ENCODE measurements around the gene GHSR. TPM values are rescaled to one million over a fixed set of nuclear protein-coding genes. Genes with fewer than 3 reads are reported as not detected.

Gene GHSR
- total RNA-seq, 2 donors from 2014 or later: not detected

DNA sequence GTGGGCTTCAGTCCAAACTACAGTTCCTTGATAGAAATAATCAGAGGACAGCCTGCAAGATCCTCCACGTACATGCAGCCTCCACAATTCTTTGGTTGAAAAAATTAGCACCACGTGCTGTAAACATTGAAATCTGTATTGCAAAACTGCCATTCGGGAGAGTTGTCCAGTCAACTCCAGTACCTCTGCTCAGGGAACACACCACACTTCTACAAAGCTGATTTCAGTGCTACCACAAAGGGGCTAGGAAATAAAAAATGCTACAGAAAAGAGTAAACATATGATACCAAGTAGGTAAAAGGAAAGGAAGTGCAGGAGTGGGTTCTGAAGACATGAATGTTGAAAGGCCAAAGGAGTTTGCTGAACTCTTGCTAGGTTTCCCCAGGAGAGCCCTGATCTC, 40.4 kb downstream of the GHSR start:
- H3K27ac Mint-ChIP-seq: no peak overlapping the region
- no peaks in the 10 kb centered on the region for H3K27me3 Mint-ChIP-seq (ENCODE audit: low read depth)
- ATAC-seq (replicated peaks in 1 of 2) (no peak), DNase-seq (no peak)
- H3K9me3 Mint-ChIP-seq: no peaks in the 10 kb centered on the region
- no peaks in the 10 kb centered on the region for H3K4me1 Mint-ChIP-seq (ENCODE audit: low read depth)
- H3K4me3 Mint-ChIP-seq: no peak overlapping the region
- no peaks in the 10 kb centered on the region for H3K36me3 Mint-ChIP-seq (ENCODE audit: insufficient read depth in 2 of 2)

DNA sequence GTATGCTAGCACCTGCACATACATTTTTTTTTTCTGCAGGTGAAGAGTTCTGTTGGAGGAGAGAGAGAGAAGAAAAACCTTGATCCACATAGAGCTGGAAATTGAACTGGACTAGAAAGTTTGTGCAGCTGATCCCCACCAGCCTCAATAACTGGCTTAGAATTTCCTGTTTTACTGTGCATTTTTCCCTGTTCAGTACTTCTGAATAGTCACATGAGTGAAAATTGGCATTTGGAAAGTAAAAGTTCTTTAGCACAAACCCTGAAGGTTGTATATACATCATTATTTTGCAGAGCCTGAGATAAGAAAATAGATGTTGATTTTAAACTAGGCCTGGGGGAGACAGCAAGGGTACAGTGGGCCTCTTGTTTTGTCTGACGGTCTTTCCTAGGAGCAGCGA, 42.3 kb downstream of the GHSR start:
- DNase-seq (no peak), ATAC-seq (replicated peaks in 1 of 2) (no peak)
- H3K36me3 Mint-ChIP-seq (ENCODE audit: insufficient read depth in 2 of 2): peaks cover 7 to 8% of the 10 kb centered on the region in 2 donors
- H3K27me3 Mint-ChIP-seq (ENCODE audit: low read depth): no peaks in the 10 kb centered on the region
- no peak overlapping the region for H3K27ac Mint-ChIP-seq
- H3K4me1 Mint-ChIP-seq (ENCODE audit: low read depth): no peaks in the 10 kb centered on the region
- no peak overlapping the region for H3K4me3 Mint-ChIP-seq
- H3K9me3 Mint-ChIP-seq: peaks cover 4 to 8% of the 10 kb centered on the region in 2 donors

DNA sequence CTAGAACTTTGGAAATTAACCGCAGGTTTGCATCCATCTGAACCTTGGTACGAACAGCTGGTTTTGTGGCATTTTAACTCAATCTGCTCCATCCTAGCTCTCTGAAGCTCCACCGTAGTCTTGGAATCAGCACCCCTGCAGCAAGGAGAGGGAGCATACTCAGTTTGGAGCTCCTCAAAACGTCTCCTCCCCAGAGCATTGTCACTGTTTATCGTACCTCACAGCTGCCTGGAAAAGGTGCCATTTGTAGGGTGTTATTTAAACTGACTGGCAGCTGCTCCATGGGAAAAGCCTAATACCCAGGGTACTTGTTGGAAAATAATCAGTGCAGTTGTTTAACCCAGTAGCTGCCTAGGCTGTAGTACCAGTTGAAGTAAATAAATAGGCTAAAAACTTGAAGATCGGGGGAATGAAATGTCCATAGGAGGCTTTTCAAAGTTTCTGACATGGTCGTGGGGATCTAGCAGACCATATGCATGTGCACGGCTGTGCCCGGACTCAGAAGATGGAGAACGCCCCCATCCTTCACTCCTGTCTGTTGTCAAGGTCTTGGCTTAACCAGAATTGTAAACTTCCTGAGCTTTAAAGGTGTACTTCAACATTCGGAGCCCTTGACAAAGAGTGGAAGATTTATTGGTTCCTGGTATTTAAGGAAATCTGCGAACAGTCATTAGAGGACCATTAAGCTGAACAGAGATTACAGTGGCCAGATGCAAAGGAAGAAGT, 43.9 kb downstream of the GHSR start:
- DNase-seq: no peak
- Mint-ChIP-seq H3K4me1 (ENCODE audit: low read depth) (no peaks in the 10 kb centered on the region), H3K27ac (no peak overlapping the region), H3K36me3 (ENCODE audit: insufficient read depth in 2 of 2) (peaks cover 7 to 8% of the 10 kb centered on the region in 2 donors), H3K27me3 (ENCODE audit: low read depth) (no peaks in the 10 kb centered on the region), H3K9me3 (peaks cover 4 to 8% of the 10 kb centered on the region in 2 donors), H3K4me3 (no peak overlapping the region)
- ATAC-seq (replicated peaks in 1 of 2): no peak

DNA sequence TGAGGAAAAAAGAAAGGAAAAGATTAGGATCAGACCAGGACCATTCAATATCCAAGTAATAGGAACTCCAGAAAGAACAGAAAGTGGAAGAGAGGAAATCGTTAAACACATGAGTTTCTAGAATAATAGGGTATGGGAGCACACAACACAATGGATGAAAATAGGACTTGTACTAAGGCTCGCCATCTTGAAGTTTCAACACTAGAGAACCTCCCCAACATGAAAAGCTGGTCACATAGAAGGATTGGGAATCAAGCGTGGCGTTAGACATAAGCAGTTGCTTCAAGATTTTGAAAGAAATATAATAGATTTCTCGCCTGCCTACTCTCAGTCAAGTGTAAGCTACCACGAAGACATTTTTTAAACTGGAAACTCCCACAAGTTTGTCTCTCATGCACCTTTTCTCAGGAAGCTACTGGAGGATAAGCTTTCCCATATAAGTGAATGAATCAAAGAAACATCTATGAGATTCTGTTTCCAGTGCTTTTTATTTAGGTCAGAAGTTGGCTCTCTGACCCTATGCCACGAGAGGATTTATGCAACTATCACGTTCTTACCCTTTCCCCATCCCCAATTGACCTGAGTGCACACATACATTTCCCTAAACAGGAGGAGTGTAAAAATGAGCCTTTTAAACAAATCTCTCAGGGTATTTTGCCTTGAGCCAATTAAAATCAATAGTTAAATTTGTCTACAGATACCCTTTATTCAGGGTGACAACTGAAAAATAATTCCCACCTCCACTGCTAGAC, 45.2 kb downstream of the GHSR start:
- Mint-ChIP-seq H3K36me3 (ENCODE audit: insufficient read depth in 2 of 2) (peaks cover 7 to 8% of the 10 kb centered on the region in 2 donors), H3K27me3 (ENCODE audit: low read depth) (no peaks in the 10 kb centered on the region), H3K4me3 (no peak overlapping the region), H3K9me3 (peaks cover 4 to 8% of the 10 kb centered on the region in 2 donors), H3K27ac (no peak overlapping the region), H3K4me1 (ENCODE audit: low read depth) (no peaks in the 10 kb centered on the region)
- ATAC-seq (replicated peaks in 1 of 2) (no peak), DNase-seq (no peak)

DNA sequence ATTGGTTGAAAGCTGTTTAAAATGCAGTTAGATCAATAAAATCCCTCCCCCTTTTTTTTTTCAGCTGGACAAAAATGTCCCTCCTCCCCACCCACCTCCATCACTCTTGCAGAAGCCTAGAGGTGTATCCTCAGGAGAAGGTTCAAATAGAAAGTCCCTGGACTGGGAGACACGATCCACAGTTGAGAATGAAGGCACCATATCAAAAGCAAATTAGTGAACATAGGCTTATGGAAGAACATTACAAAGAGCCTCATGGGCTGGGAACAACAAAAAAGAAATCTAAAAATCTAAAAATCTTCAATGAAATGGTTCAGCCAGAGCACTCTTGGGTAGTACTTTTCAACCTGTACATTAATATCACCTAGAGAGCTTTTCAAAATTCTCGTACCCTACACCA, 46.2 kb downstream of the GHSR start:
- H3K4me1 Mint-ChIP-seq (ENCODE audit: low read depth): no peaks in the 10 kb centered on the region
- ATAC-seq (replicated peaks in 1 of 2) (no peak), DNase-seq (no peak)
- peaks cover 7 to 8% of the 10 kb centered on the region in 2 donors for H3K36me3 Mint-ChIP-seq (ENCODE audit: insufficient read depth in 2 of 2)
- peaks cover 4 to 8% of the 10 kb centered on the region in 2 donors for H3K9me3 Mint-ChIP-seq
- H3K27me3 Mint-ChIP-seq (ENCODE audit: low read depth): no peaks in the 10 kb centered on the region
- no peak overlapping the region for H3K4me3 Mint-ChIP-seq
- no peak overlapping the region for H3K27ac Mint-ChIP-seq

DNA sequence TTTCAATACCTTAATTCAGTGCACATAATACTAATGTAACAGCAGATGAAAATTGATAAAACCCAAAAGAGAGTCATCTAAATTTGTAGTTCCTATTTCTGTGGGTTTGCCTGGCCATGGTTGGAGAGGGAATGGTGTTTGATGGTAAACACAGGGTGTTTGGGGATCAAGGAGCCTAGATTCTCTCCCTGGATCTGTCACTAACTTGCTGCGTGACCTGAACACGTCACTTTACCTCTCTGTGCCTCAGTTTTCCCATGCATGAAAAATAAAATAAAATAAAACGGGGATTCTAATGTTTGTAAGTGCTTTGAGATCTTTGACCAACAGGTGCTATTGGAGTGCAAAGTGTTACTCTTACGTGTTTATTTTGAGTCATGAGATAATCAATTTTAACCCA, 49.8 kb downstream of the GHSR start:
- ATAC-seq (replicated peaks in 1 of 2): no peak
- no peak overlapping the region for H3K27ac Mint-ChIP-seq
- no peaks in the 10 kb centered on the region for H3K27me3 Mint-ChIP-seq (ENCODE audit: low read depth)

DNA sequence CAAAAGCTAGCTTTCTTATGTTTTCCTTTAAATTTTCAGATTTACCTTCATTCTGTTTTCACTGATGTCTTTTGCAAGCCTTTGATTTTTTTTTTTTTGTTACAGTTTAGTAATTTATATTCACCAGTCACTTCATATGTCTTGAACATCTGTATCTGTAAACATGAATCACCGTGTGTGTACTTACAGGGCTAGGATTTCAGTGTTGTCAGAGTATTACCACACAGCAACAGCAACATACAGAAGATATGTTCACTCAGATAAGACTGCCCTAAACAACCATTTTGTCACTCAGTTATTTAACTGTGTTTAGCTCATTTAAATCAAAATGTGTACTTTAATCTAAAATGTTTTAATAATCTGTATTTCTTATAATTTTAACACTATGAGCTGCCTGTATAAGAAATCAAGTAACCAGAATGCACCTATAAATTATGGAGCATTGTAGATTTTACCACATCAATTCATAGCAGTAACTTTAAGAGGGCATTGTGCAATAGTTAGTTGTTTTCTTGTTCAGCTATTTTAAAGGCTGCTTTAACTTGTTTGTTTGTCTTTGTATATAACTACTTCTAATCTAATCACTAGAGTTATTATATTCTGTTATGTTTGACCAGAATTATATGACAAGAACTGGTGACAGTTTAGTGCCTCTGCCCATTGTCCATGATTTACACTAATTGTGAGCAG, 50.4 kb downstream of the GHSR start:
- no peak for DNase-seq
- peaks cover 8 to 10% of the 10 kb centered on the region in 2 donors for H3K36me3 Mint-ChIP-seq (ENCODE audit: insufficient read depth in 2 of 2)

More for the DNA sequence above, 49.8 kb downstream of the GHSR start:
- peaks cover 4 to 8% of the 10 kb centered on the region in 2 donors for H3K9me3 Mint-ChIP-seq
- H3K36me3 Mint-ChIP-seq (ENCODE audit: insufficient read depth in 2 of 2): peaks cover 8 to 10% of the 10 kb centered on the region in 2 donors
- no peak overlapping the region for H3K4me3 Mint-ChIP-seq
- no peak for DNase-seq
- H3K4me1 Mint-ChIP-seq (ENCODE audit: low read depth): no peaks in the 10 kb centered on the region

DNA sequence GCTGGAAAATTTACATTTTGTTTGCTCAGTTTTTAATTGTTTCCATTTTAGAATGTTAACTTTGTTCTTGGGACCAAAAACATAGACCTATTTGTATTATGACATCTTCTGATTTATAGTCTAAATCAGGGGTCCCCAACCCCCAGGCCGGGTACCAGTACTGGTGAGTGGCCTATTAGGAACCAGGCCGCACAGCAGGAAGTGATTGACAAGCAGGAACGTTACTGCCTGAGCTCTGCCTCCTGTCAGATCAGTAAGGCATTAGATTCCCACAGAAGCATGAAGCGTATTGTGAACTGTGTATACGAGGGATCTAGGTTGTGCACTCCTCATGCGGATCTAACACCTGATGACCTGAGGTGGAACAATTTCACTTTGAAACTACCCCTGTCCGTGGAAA, 51.9 kb downstream of the GHSR start:
- Mint-ChIP-seq H3K4me3 (no peak overlapping the region), H3K9me3 (peaks cover 0 to 3% of the 10 kb centered on the region in 2 donors), H3K27ac (no peak overlapping the region), H3K4me1 (ENCODE audit: low read depth) (no peaks in the 10 kb centered on the region), H3K27me3 (ENCODE audit: low read depth) (no peaks in the 10 kb centered on the region), H3K36me3 (ENCODE audit: insufficient read depth in 2 of 2) (peaks cover 4 to 6% of the 10 kb centered on the region in 2 donors)
- DNase-seq: no peak
- no peak for ATAC-seq (replicated peaks in 1 of 2)

More for the DNA sequence above, 50.4 kb downstream of the GHSR start:
- H3K9me3 Mint-ChIP-seq: peaks cover 4 to 8% of the 10 kb centered on the region in 2 donors
- H3K4me3 Mint-ChIP-seq: no peak overlapping the region
- ATAC-seq (replicated peaks in 1 of 2): no peak
- H3K27ac Mint-ChIP-seq: no peak overlapping the region
- no peaks in the 10 kb centered on the region for H3K4me1 Mint-ChIP-seq (ENCODE audit: low read depth)
- H3K27me3 Mint-ChIP-seq (ENCODE audit: low read depth): no peaks in the 10 kb centered on the region

DNA sequence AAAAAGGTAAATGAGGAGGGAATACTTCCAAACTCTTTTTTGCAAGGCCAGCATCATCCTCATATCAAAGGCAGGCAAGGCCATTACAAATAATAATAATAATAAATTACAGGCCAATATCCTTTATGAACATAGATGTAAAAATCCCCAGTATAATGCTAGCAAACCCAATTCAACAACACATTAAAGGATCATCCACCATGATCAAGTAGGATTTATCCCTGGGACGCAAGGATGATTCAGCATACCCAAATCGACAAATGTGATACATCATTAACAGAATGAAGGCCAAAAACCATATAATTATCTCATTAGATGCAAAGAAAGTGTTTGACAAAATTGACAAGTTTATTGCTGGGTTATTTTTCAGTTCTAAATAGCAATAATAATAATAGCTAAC, 53.6 kb downstream of the GHSR start:
- no peaks in the 10 kb centered on the region for H3K4me1 Mint-ChIP-seq (ENCODE audit: low read depth)
- no peaks in the 10 kb centered on the region for H3K9me3 Mint-ChIP-seq
- ATAC-seq (replicated peaks in 1 of 2): no peak
- peaks cover 0 to 3% of the 10 kb centered on the region in 2 donors for H3K36me3 Mint-ChIP-seq (ENCODE audit: insufficient read depth in 2 of 2)
- H3K27me3 Mint-ChIP-seq (ENCODE audit: low read depth): no peaks in the 10 kb centered on the region
- DNase-seq: no peak
- H3K4me3 Mint-ChIP-seq: no peak overlapping the region
- H3K27ac Mint-ChIP-seq: no peak overlapping the region

Other genes with a start within 250 kb of the GHSR start
- gene TNFSF10, start 75.0 kb upstream of the GHSR start, total RNA-seq: 10 to 100 TPM; 30.3 to 44.0 TPM